Skeletal muscle cell (primary cell): ENCODE measurements around the gene SMAD9.

Source experiments
- DNase-seq: peaks from one replicate; pipeline ENCODE4 v3.0.0-alpha.2; 2010; ENCODE audit warnings: low read depth
- H3K4me3 ChIP-seq: 2 replicates; pipeline ENCODE4 v1.5.1; 2011; ENCODE audit warnings: low read depth, mild to moderate bottlenecking, control low read depth, low read length, moderate library complexity

The SMAD9 gene

GRCh38 chr13:36875431-36875830 lies 44.6 kb downstream of the SMAD9 start:
- DNase-seq = no peak

GRCh38 chr13:36872621-36873020 lies 47.4 kb downstream of the SMAD9 start:
- H3K4me3 ChIP-seq = no peak overlapping the region

More at GRCh38 chr13:36875431-36875830, 44.6 kb downstream of the SMAD9 start:
- H3K4me3 ChIP-seq = no peak overlapping the region

GRCh38 chr13:36870050-36870692 lies 49.9 kb downstream of the SMAD9 start:
- no peak for DNase-seq
- H3K4me3 ChIP-seq = no peak overlapping the region

More at GRCh38 chr13:36872621-36873020, 47.4 kb downstream of the SMAD9 start:
- DNase-seq = no peak

GRCh38 chr13:36866232-36866631 lies 53.8 kb downstream of the SMAD9 start:
- no peak overlapping the region for H3K4me3 ChIP-seq
- DNase-seq = no peak

GRCh38 chr13:36865265-36865664 lies 54.8 kb downstream of the SMAD9 start:
- DNase-seq = no peak
- no peak overlapping the region for H3K4me3 ChIP-seq

GRCh38 chr13:36862722-36863121 lies 57.3 kb downstream of the SMAD9 start:
- H3K4me3 ChIP-seq = no peak overlapping the region
- no peak for DNase-seq

- no peak overlapping the region for H3K4me3 ChIP-seq
- no peak for DNase-seq
Measured at GRCh38 chr13:36862002-36862685, 57.9 kb downstream of the SMAD9 start.

- DNase-seq = no peak
- H3K4me3 ChIP-seq = no peak overlapping the region
Measured at GRCh38 chr13:36859259-36859658, 60.8 kb downstream of the SMAD9 start.

GRCh38 chr13:36858290-36858689 lies 61.7 kb downstream of the SMAD9 start:
- no peak overlapping the region for H3K4me3 ChIP-seq
- DNase-seq = no peak

GRCh38 chr13:36857253-36857652 lies 62.8 kb downstream of the SMAD9 start:
- H3K4me3 ChIP-seq = no peak overlapping the region
- no peak for DNase-seq

GRCh38 chr13:36850790-36851438 lies 69.1 kb downstream of the SMAD9 start:
- no peak overlapping the region for H3K4me3 ChIP-seq
- DNase-seq = no peak

- DNase-seq = no peak
- no peak overlapping the region for H3K4me3 ChIP-seq
Measured at GRCh38 chr13:36848199-36848982, 71.6 kb downstream of the SMAD9 start.

GRCh38 chr13:36847606-36848005 lies 72.4 kb downstream of the SMAD9 start:
- no peak for DNase-seq
- no peak overlapping the region for H3K4me3 ChIP-seq

- no peak overlapping the region for H3K4me3 ChIP-seq
- no peak for DNase-seq
Measured at GRCh38 chr13:36841391-36841790, 78.6 kb downstream of the SMAD9 start.

- no peak overlapping the region for H3K4me3 ChIP-seq
- DNase-seq = no peak
Measured at GRCh38 chr13:36840718-36841250, 79.3 kb downstream of the SMAD9 start.

GRCh38 chr13:36839981-36840380 lies 80.1 kb downstream of the SMAD9 start:
- no peak for DNase-seq
- no peak overlapping the region for H3K4me3 ChIP-seq

- H3K4me3 ChIP-seq = no peak overlapping the region
- no peak for DNase-seq
Measured at GRCh38 chr13:36839281-36839680, 80.8 kb downstream of the SMAD9 start.

GRCh38 chr13:36837354-36838092 lies 82.5 kb downstream of the SMAD9 start:
- DNase-seq = no peak
- no peak overlapping the region for H3K4me3 ChIP-seq

GRCh38 chr13:36834299-36834698 lies 85.7 kb downstream of the SMAD9 start:
- no peak overlapping the region for H3K4me3 ChIP-seq
- no peak for DNase-seq
